Chondrocyte (in vitro differentiated cells): ENCODE measurements around the gene AMOT. TPM values are rescaled to one million over a fixed set of nuclear protein-coding genes. Genes with fewer than 3 reads are reported as not detected.

ENCODE experiments used
- DNase-seq: peaks from one replicate; pipeline ENCODE4 v3.0.0; 2021; ENCODE audit warnings: mixed read lengths, low spot score
- H3K27ac Mint-ChIP-seq: one replicate; pipeline ENCODE4 v1.8.0; 2021; ENCODE audit warnings: mild to moderate bottlenecking, moderate library complexity, mixed read lengths; ENCODE audit not compliant: unreplicated experiment
- H3K27me3 Mint-ChIP-seq: 2 replicates; pipeline ENCODE4 v1.8.0; 2021; ENCODE audit warnings: low read depth, mixed read lengths
- H3K36me3 Mint-ChIP-seq: 2 replicates; pipeline ENCODE4 v1.8.0; 2021; ENCODE audit warnings: low read depth, mixed read lengths
- H3K4me1 Mint-ChIP-seq: 2 replicates; pipeline ENCODE4 v1.8.0; 2021; ENCODE audit warnings: low read depth, mild to moderate bottlenecking, mixed read lengths
- H3K4me3 Mint-ChIP-seq: one replicate; pipeline ENCODE4 v1.8.0; 2021; ENCODE audit warnings: mild to moderate bottlenecking, moderate library complexity, mixed read lengths; ENCODE audit not compliant: unreplicated experiment
- H3K9me3 Mint-ChIP-seq: 2 replicates; pipeline ENCODE4 v1.8.0; 2021; ENCODE audit warnings: low read depth, mixed read lengths
- CTCF ChIP-seq: fragments of 200-600 bp; sonication (generic); IDR thresholded peaks from 2 replicates; pipeline ENCODE4 v1.5.0; 2021; ENCODE audit warnings: antibody characterized with exemption, mild to moderate bottlenecking, moderate library complexity
- total RNA-seq: library from RNA; stranded (reverse); gene quantifications from 3 replicates; pipeline ENCODE4 v1.2.1, GENCODE V29; 2021

AMOT gene
- total RNA-seq, 1 donor from 2014 or later: 7.9 TPM

GRCh38 chrX:112803060-112803459 lies 37.6 kb downstream of the AMOT start:
- Mint-ChIP-seq H3K27ac (no peak overlapping the region), H3K36me3 (peaks cover 5% of the 10 kb centered on the region), H3K9me3 (peaks cover 4% of the 10 kb centered on the region)

GRCh38 chrX:112802541-112802940 lies 38.1 kb downstream of the AMOT start:
- Mint-ChIP-seq H3K27me3 (no peaks in the 10 kb centered on the region), H3K9me3 (peaks cover 7% of the 10 kb centered on the region), H3K4me1 (no peaks in the 10 kb centered on the region), H3K27ac (no peak overlapping the region), H3K36me3 (peaks cover 5% of the 10 kb centered on the region), H3K4me3 (no peak overlapping the region)
- no peak for TF ChIP-seq CTCF
- DNase-seq: no peak

More at GRCh38 chrX:112803060-112803459, 37.6 kb downstream of the AMOT start:
- TF ChIP-seq CTCF: no peak
- H3K27me3 Mint-ChIP-seq: no peaks in the 10 kb centered on the region
- no peaks in the 10 kb centered on the region for H3K4me1 Mint-ChIP-seq
- H3K4me3 Mint-ChIP-seq: no peak overlapping the region
- no peak for DNase-seq

- peaks cover 5% of the 10 kb centered on the region for H3K36me3 Mint-ChIP-seq
- DNase-seq: no peak
- peaks cover 7% of the 10 kb centered on the region for H3K9me3 Mint-ChIP-seq
- H3K4me3 Mint-ChIP-seq: no peak overlapping the region
- no peaks in the 10 kb centered on the region for H3K27me3 Mint-ChIP-seq
- TF ChIP-seq CTCF: no peak
- H3K4me1 Mint-ChIP-seq: no peaks in the 10 kb centered on the region
- no peak overlapping the region for H3K27ac Mint-ChIP-seq
Observed at GRCh38 chrX:112800971-112801775, 39.5 kb downstream of the AMOT start.

- H3K4me1 Mint-ChIP-seq: no peaks in the 10 kb centered on the region
- no peak overlapping the region for H3K27ac Mint-ChIP-seq
- no peak for TF ChIP-seq CTCF
- H3K36me3 Mint-ChIP-seq: peaks cover 5% of the 10 kb centered on the region
- H3K4me3 Mint-ChIP-seq: no peak overlapping the region
- no peaks in the 10 kb centered on the region for H3K27me3 Mint-ChIP-seq
- H3K9me3 Mint-ChIP-seq: peaks cover 7% of the 10 kb centered on the region
- DNase-seq: no peak
Observed at GRCh38 chrX:112799425-112799824, 41.2 kb downstream of the AMOT start.

GRCh38 chrX:112798736-112799135 lies 41.9 kb downstream of the AMOT start:
- H3K27ac Mint-ChIP-seq: no peak overlapping the region
- no peaks in the 10 kb centered on the region for H3K27me3 Mint-ChIP-seq
- no peaks in the 10 kb centered on the region for H3K4me1 Mint-ChIP-seq
- H3K4me3 Mint-ChIP-seq: no peak overlapping the region
- TF ChIP-seq CTCF: no peak
- peaks cover 7% of the 10 kb centered on the region for H3K9me3 Mint-ChIP-seq
- no peak for DNase-seq
- peaks cover 5% of the 10 kb centered on the region for H3K36me3 Mint-ChIP-seq
